Stimulated activated CD4-positive, alpha-beta T cell treated with anti-CD3 and anti-CD28 coated beads, Interleukin-1b, Interleukin-23, amount 100 ng/mL, for 4 hours (primary cell): ENCODE data around the gene C5AR2.
"Not testable (repeated sequence)": the region's sequence is repeated elsewhere in the genome, so short reads cannot be mapped to it uniquely, and the experiment has no call there.

Experiments used
- DNase-seq, 2 donors: peaks; one replicate each; pipeline ENCODE4 v3.0.0-alpha.2; 2020; ENCODE audit warnings: low read depth in 2 of 2

C5AR2 gene

DNA sequence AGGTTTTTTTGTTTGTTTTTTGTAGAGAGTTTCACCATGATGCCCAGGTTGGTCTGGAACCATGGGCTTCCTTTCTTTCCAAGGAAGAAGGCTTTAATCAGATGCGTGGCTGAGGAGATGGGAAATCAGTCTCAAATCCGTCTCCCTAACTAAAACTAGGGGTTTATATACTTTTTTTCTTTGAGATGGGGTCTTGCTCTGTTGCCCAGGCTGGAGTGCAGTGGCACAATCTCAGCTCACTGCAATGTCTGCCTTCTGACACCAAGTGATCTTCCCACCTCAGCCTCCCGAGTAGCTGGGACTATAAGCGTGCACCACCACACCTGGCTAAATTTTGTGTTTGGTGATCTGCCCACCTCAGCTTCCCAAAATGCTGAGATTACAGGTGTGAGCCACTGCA lies 52.6 kb downstream of the C5AR2 start:
- not testable (repeated sequence) for DNase-seq

- DNase-seq, result not testable (repeated sequence)
Observed at GRCh38 chr19:47386582-47386981, 54.6 kb downstream of the C5AR2 start.

GRCh38 chr19:47387623-47388022 lies 55.6 kb downstream of the C5AR2 start:
- not testable (repeated sequence) for DNase-seq

DNA sequence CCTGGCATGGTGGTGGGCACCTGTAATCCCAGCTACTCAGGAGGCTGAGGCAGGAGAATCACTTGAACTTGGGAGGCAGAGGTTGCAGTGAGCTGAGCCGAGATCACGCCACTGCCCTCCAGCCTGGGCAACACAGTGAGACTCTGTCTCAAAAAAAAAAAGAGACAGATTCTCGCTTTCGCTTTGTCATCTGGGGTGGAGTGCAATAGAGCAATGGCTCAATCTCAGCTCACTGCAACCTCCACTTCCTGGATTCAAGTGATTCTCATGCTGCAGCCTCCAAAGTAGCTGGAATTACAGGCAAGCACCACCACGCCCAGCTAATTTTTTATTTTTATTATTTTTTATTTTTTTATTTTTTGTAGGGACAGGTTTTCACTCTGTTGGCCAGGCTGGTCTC lies 56.7 kb downstream of the C5AR2 start:
- not testable (repeated sequence) for DNase-seq

- DNase-seq, result no peak
Observed at GRCh38 chr19:47389150-47389556, 57.2 kb downstream of the C5AR2 start.

- DNase-seq, result no peak
Observed at GRCh38 chr19:47390533-47391488, 58.8 kb downstream of the C5AR2 start.

GRCh38 chr19:47391510-47392223 lies 59.7 kb downstream of the C5AR2 start:
- DNase-seq, result peak; percentile 79 to 83
